A549 (cell line): ENCODE data around the gene PLEKHA1. TPM values are rescaled to one million over a fixed set of nuclear protein-coding genes. Genes with fewer than 3 reads are reported as not detected.

Source experiments
- ATAC-seq, 2 experiments: fragments of 200-7000 bp in 1 of 2; fragments of >200 bp in 1 of 2; cut with Nextera tagmentation in 1 of 2; cut with Tn5 transposase in 1 of 2; 3 replicates each; pipeline versions ENCODE4 v1.8.0 to v1.9.1; 2018 to 2020; ENCODE audit warnings: mild to moderate bottlenecking in 1 of 2, moderate library complexity in 1 of 2
- CTCF ChIA-PET: fragments of 300-600 bp; sonication (Branson Sonifier 250); formaldehyde crosslinking; extraction: SDS; loops from one replicate; lab custom pipeline; 2021; ENCODE audit warnings: antibody characterized with exemption, inconsistent platforms; lab: Yijun Ruan, JAX
- POLR2A ChIA-PET: fragments of 350-600 bp; formaldehyde crosslinking; extraction: SDS; loops from one replicate; lab custom pipeline; 2021; ENCODE audit warnings: antibody characterized with exemption, inconsistent platforms; lab: Yijun Ruan, JAX
- DNase-seq, 2 experiments: peaks; one replicate each; pipeline versions ENCODE4 v3.0.0 to v3.0.0-alpha.2; 2011 to 2016; ENCODE audit warnings: low read depth in 1 of 2, low spot score in 1 of 2
- FAIRE-seq: peaks from 2 replicates; lab custom pipeline; 2011; peaks lifted over from hg19 to GRCh38; lab: Jason Lieb, UNC
- H3K27ac ChIP-seq, 2 experiments: fragments of >200 bp; sonication (Bioruptor Twin); formaldehyde crosslinking; 3 replicates each; pipeline ENCODE4 v1.5.1; 2016 to 2017
- H3K4me1 ChIP-seq: fragments of >200 bp; sonication (Bioruptor Twin); formaldehyde crosslinking; 3 replicates; pipeline ENCODE4 v1.6.1; 2016
- H3K4me2 ChIP-seq: fragments of >200 bp; sonication (Bioruptor Twin); formaldehyde crosslinking; 3 replicates; pipeline ENCODE4 v1.6.1; 2016
- H3K4me3 ChIP-seq: fragments of >200 bp; sonication (Bioruptor Twin); formaldehyde crosslinking; 3 replicates; pipeline ENCODE4 v1.5.1; 2016
- H3K9me3 ChIP-seq: fragments of >200 bp; sonication (Bioruptor Twin); formaldehyde crosslinking; 3 replicates; pipeline ENCODE4 v1.6.1; 2016
- ATOH8 ChIP-seq: fragments of 250-450 bp; sonication (Bioruptor Pico); IDR thresholded peaks from 2 replicates; pipeline ENCODE4 v1.5.0; 2020; ENCODE audit warnings: low read depth, mild to moderate bottlenecking, moderate library complexity
- BCL3 ChIP-seq: fragments of >200 bp; sonication (Bioruptor Twin); formaldehyde crosslinking; IDR thresholded peaks from 3 replicates; pipeline ENCODE4 v1.6.1; 2016
- CBX2 ChIP-seq: fragments of 200-600 bp; sonication (generic); IDR thresholded peaks from 2 replicates; pipeline ENCODE4 v1.6.1; 2016; ENCODE audit warnings: low read depth, mild to moderate bottlenecking, borderline replicate concordance
- CBX8 ChIP-seq: fragments of 200-600 bp; sonication (generic); IDR thresholded peaks from 2 replicates; pipeline ENCODE4 v1.6.1; 2016
- CEBPB ChIP-seq, 2 experiments: fragments of >200 bp in 1 of 2; sonication (Bioruptor Twin) in 1 of 2; formaldehyde crosslinking in 1 of 2; IDR thresholded peaks; 2 replicates each; pipeline ENCODE4 v1.6.1; 2012 to 2016
- CHD4 ChIP-seq: fragments of 200-600 bp; sonication (generic); IDR thresholded peaks from 2 replicates; pipeline ENCODE4 v1.6.1; 2016; ENCODE audit warnings: antibody characterized with exemption, mild to moderate bottlenecking, borderline replicate concordance
- CTCF ChIP-seq: fragments of >200 bp; sonication (Bioruptor Twin); formaldehyde crosslinking; IDR thresholded peaks from 3 replicates; pipeline ENCODE4 v1.5.1; 2016
- ELK1 ChIP-seq: fragments of 150-350 bp; IDR thresholded peaks from 2 replicates; pipeline ENCODE4 v1.6.1; 2014; ENCODE audit warnings: low read depth, mild to moderate bottlenecking, low read length
- ESRRA ChIP-seq: fragments of 150-350 bp; IDR thresholded peaks from 2 replicates; pipeline ENCODE4 v1.6.1; 2014; ENCODE audit warnings: mild to moderate bottlenecking, low read length, borderline replicate concordance
- FOSB ChIP-seq: fragments of 250-450 bp; sonication (Bioruptor Pico); IDR thresholded peaks from 2 replicates; pipeline ENCODE4 v1.5.0; 2020; ENCODE audit warnings: mild to moderate bottlenecking, moderate library complexity
- HDAC2 ChIP-seq: fragments of 200-600 bp; sonication (generic); IDR thresholded peaks from 2 replicates; pipeline ENCODE4 v1.6.1; 2016
- JUN ChIP-seq, 2 experiments: fragments of >200 bp; sonication (Bioruptor Twin); formaldehyde crosslinking; IDR thresholded peaks; 2 replicates in 1 of 2; 3 replicates in 1 of 2; pipeline ENCODE4 v1.6.1; 2016 to 2017
- JUNB ChIP-seq: fragments of >200 bp; sonication (Bioruptor Twin); formaldehyde crosslinking; IDR thresholded peaks from 2 replicates; pipeline ENCODE4 v1.6.1; 2016
- MAFK ChIP-seq: fragments of 450-650 bp; IDR thresholded peaks from 2 replicates; pipeline ENCODE4 v1.6.1; 2014; ENCODE audit not compliant: partially characterized antibody
- MAX ChIP-seq: IDR thresholded peaks from 2 replicates; pipeline ENCODE4 v1.6.1; 2012
- NPAS2 ChIP-seq: fragments of 250-450 bp; sonication (Bioruptor Pico); IDR thresholded peaks from 2 replicates; pipeline ENCODE4 v1.8.0; 2022; ENCODE audit warnings: mild to moderate bottlenecking, moderate library complexity, borderline replicate concordance
- PHF8 ChIP-seq: fragments of 200-600 bp; sonication (generic); IDR thresholded peaks from 2 replicates; pipeline ENCODE4 v1.6.1; 2016; ENCODE audit warnings: low read depth, mild to moderate bottlenecking, antibody characterized with exemption, moderate library complexity, borderline replicate concordance
- RAD21 ChIP-seq, 2 experiments: fragments of >200 bp in 1 of 2; sonication (Bioruptor Twin) in 1 of 2; formaldehyde crosslinking in 1 of 2; IDR thresholded peaks in 1 of 2; conservative IDR thresholded peaks in 1 of 2; 2 replicates in 1 of 2; 3 replicates in 1 of 2; pipeline ENCODE4 v1.6.1; 2012 to 2018; ENCODE audit warnings: inconsistent platforms in 1 of 2
- RCOR1 ChIP-seq: fragments of 150-350 bp; IDR thresholded peaks from 2 replicates; pipeline ENCODE4 v1.6.1; 2014; ENCODE audit warnings: antibody characterized with exemption, low read length, low read depth
- SMC3 ChIP-seq: fragments of >200 bp; sonication (Bioruptor Twin); formaldehyde crosslinking; IDR thresholded peaks from 3 replicates; pipeline ENCODE4 v1.6.1; 2018; ENCODE audit warnings: inconsistent platforms
- TFCP2L1 ChIP-seq: fragments of 250-450 bp; sonication (Bioruptor Pico); IDR thresholded peaks from 2 replicates; pipeline ENCODE4 v1.5.0; 2021; ENCODE audit warnings: mild to moderate bottlenecking
- TP53 ChIP-seq: fragments of 250-450 bp; sonication (Bioruptor Pico); IDR thresholded peaks from 2 replicates; pipeline ENCODE4 v1.5.0; 2021; ENCODE audit warnings: mild to moderate bottlenecking, moderate library complexity
- ZC3H11A ChIP-seq: fragments of 450-650 bp; IDR thresholded peaks from 2 replicates; pipeline ENCODE4 v1.6.1; 2014; ENCODE audit warnings: antibody characterized with exemption, mild to moderate bottlenecking
- WGBS: methylation state at CpG from one replicate; pipeline ENCODE4 v1.1.6; 2017; ENCODE audit errors: missing lambda C conversion rate; 5-methylcytosine and 5-hydroxymethylcytosine counted together
- polyA plus RNA-seq, 4 experiments: library from polyadenylated mRNA; depleted of rRNA in 3 of 4; stranded (reverse); fragments of >200 nt; fragmentation: RNase III in 1 of 4; extraction: RNeasy Plus Mini Kit Qiagen cat#74134 plus additional on column Dnase treatment in 1 of 4; gene quantifications; 2 replicates in 3 of 4; 3 replicates in 1 of 4; pipeline ENCODE4 v1.2.3, GENCODE V29; 2011 to 2017

The PLEKHA1 gene
- polyA plus RNA-seq, 2 of the 4 experiments (the other 2 are of a cell fraction): 26.7 to 62.4 TPM

- TF ChIP-seq CHD4: no peak
- TF ChIP-seq HDAC2: no peak
These were observed 5.8 kb upstream of the PLEKHA1 start (continued) for GRCh38 chr10:122368502-122369254.

- CTCF ChIA-PET: interaction anchor here (0.7 to 3.2 kb wide), 4 partner anchors 30 to 331 kb away, joined by 3 to 13 read pairs (median 3); no protein-coding TSS in a partner anchor
- peak overlapping the region; percentile 49; the same call in 2 of the 3 replicates for H3K4me3 ChIP-seq
- no peak for FAIRE-seq
These were observed 1.4 kb upstream of the PLEKHA1 start for GRCh38 chr10:122373108-122373507.

GRCh38 chr10:122373721-122374120 lies 787 bp upstream of the PLEKHA1 start:
- POLR2A ChIA-PET: interaction anchor here (0.6 to 2.7 kb wide), 10 partner anchors 11 to 445 kb away, joined by 3 to 22 read pairs (median 4); no protein-coding TSS in a partner anchor
- CTCF ChIA-PET: interaction anchor here (0.6 to 3.2 kb wide), 13 partner anchors 10 to 330 kb away, joined by 3 to 13 read pairs (median 4); no protein-coding TSS in a partner anchor
- Histone ChIP-seq H3K4me3 (peak overlapping the region; percentile 49), H3K4me2 (peak overlapping the region; percentile 87), H3K4me1 (peaks cover 34% of the 10 kb centered on the region), H3K9me3 (no peaks in the 10 kb centered on the region), H3K27ac (peak overlapping the region; percentile 67 to 77)
- FAIRE-seq: no peak
- TF ChIP-seq PHF8 (no peak), JUNB (no peak), ZC3H11A (no peak), ESRRA (no peak), TFCP2L1 (CRISPR knock-in tag) (no peak), CBX2 (no peak), SMC3 (no peak)
- DNase-seq: peak; percentile 16 to 31
- peak; percentile 10 to 31; a peak in 4 of 6 replicates for ATAC-seq
- 2% methylated on average over 13 of the region's 13 CpGs for WGBS

More at GRCh38 chr10:122373108-122373507, 1.4 kb upstream of the PLEKHA1 start:
- no peak for TF ChIP-seq RCOR1
- no peak for TF ChIP-seq MAFK
- TF ChIP-seq HDAC2: no peak
- no peak for TF ChIP-seq FOSB
- TF ChIP-seq ATOH8: no peak
- no peak for TF ChIP-seq CEBPB (IDR thresholded peaks at IDR 0.05)
- no peak for TF ChIP-seq ELK1
- TF ChIP-seq TFCP2L1 (CRISPR knock-in tag): no peak
- TF ChIP-seq CBX8: no peak
- TF ChIP-seq, all 56 proteins: peak for 0
- peak overlapping the region; percentile 87 for H3K4me2 ChIP-seq
- H3K27ac ChIP-seq: peak overlapping the region; percentile 67 to 77
- H3K4me1 ChIP-seq: peaks cover 34% of the 10 kb centered on the region
- DNase-seq (no peak), ATAC-seq (no peak)
- POLR2A ChIA-PET: interaction anchor here (2.7 kb wide), 1 partner anchor 63 kb away, joined by 22 read pairs; no protein-coding TSS in a partner anchor
- no peaks in the 10 kb centered on the region for H3K9me3 ChIP-seq
- WGBS: 51% methylated on average over 4 of the region's 4 CpGs

GRCh38 chr10:122374859-122375678 lies 561 bp downstream of the PLEKHA1 start:
- peak; percentile 49 for DNase-seq
- ChIA-PET POLR2A (interaction anchor here (0.9 to 2.7 kb wide), 8 partner anchors 17 to 76 kb away, joined by 3 to 22 read pairs (median 4); no protein-coding TSS in a partner anchor), CTCF (interaction anchor here (0.6 to 3.2 kb wide), 10 partner anchors 12 to 190 kb away, joined by 3 to 13 read pairs (median 4); no protein-coding TSS in a partner anchor)
- FAIRE-seq: no peak
- peak overlapping the region; percentile 88 for H3K4me2 ChIP-seq
- 2% methylated on average over 3 of the region's 89 CpGs for WGBS
- H3K27ac ChIP-seq: peak overlapping the region; percentile 89 to 97
- H3K4me3 ChIP-seq: peak overlapping the region; percentile 74
- H3K4me1 ChIP-seq: peaks cover 34% of the 10 kb centered on the region
- no peaks in the 10 kb centered on the region for H3K9me3 ChIP-seq
- peak; percentile 67 for ATAC-seq
- TF ChIP-seq NPAS2 (CRISPR knock-in tag): no peak
- no peak for TF ChIP-seq CBX8
- peak; percentile 35 to 89; a peak in 2 of 5 replicates for TF ChIP-seq JUN (IDR thresholded peaks at IDR 0.05)
- no peak for TF ChIP-seq TP53
- TF ChIP-seq PHF8: peak; percentile 72; the same call in 1 of the 2 replicates
- no peak for TF ChIP-seq CTCF
- TF ChIP-seq BCL3: peak; percentile 13; the same call in 1 of the 3 replicates
- 0 out of 5 replicates have a peak, but pooled peaks of 1 of the 2 experiments have one; percentile 8 for TF ChIP-seq RAD21 (conservative IDR thresholded peaks at IDR 0.05 in 1 of 2, IDR thresholded peaks at IDR 0.05 in 1 of 2)
- TF ChIP-seq MAX: no peak; the same call in 1 of the 2 replicates
